Keratinocyte (primary cell): ENCODE measurements around the gene SLC16A13. TPM values are rescaled to one million over a fixed set of nuclear protein-coding genes. Genes with fewer than 3 reads are reported as not detected.

Experiments used
- DNase-seq: peaks from one replicate; pipeline ENCODE4 v3.0.0-alpha.2; 2011; ENCODE audit warnings: low read depth, missing footprints, low spot score
- FAIRE-seq: peaks from 2 replicates; lab custom pipeline; 2011; peaks lifted over from hg19 to GRCh38; lab: Jason Lieb, UNC
- H2AFZ ChIP-seq: 2 replicates; pipeline ENCODE4 v1.6.0; 2012; ENCODE audit warnings: low read length, control low read depth, inconsistent platforms; ENCODE audit not compliant: control insufficient read depth
- H3K27ac ChIP-seq: 2 replicates; pipeline ENCODE4 v1.5.1; 2011; ENCODE audit warnings: low read length; ENCODE audit not compliant: control insufficient read depth, insufficient read depth
- H3K27me3 ChIP-seq: 3 replicates; pipeline ENCODE4 v1.6.0; 2011; ENCODE audit warnings: low read length; ENCODE audit not compliant: control insufficient read depth, insufficient read depth; ENCODE audit errors: extremely low read depth
- H3K36me3 ChIP-seq, 2 experiments: 2 replicates in 1 of 2; 3 replicates in 1 of 2; pipeline ENCODE4 v1.5.1; 2011; ENCODE audit warnings: low read length in 2 of 2, mild to moderate bottlenecking in 1 of 2; ENCODE audit not compliant: control insufficient read depth in 2 of 2, insufficient read depth in 2 of 2; ENCODE audit errors: extremely low read depth in 1 of 2
- H3K4me1 ChIP-seq: 3 replicates; pipeline ENCODE4 v1.5.1; 2011; ENCODE audit warnings: low read length; ENCODE audit not compliant: control insufficient read depth, insufficient read depth; ENCODE audit errors: extremely low read depth
- H3K4me2 ChIP-seq: 3 replicates; pipeline ENCODE4 v1.6.0; 2011; ENCODE audit warnings: low read depth, low read length; ENCODE audit not compliant: control insufficient read depth, insufficient read depth; ENCODE audit errors: extremely low read depth
- H3K4me3 ChIP-seq, 3 experiments: fragments of 200-600 bp in 1 of 3; sonication (generic) in 1 of 3; 2 replicates in 2 of 3; 3 replicates in 1 of 3; pipeline ENCODE4 v1.5.1; 2011 to 2016; ENCODE audit warnings: low read length in 3 of 3, mild to moderate bottlenecking in 3 of 3, control low read depth in 2 of 3, inconsistent platforms in 1 of 3, low read depth in 1 of 3, mixed read lengths in 1 of 3, mixed run types in 1 of 3, moderate library complexity in 1 of 3; ENCODE audit not compliant: control insufficient read depth in 2 of 3, insufficient read depth in 2 of 3; ENCODE audit errors: extremely low read depth in 1 of 3
- H3K79me2 ChIP-seq: 2 replicates; pipeline ENCODE4 v1.6.0; 2012; ENCODE audit warnings: low read length; ENCODE audit not compliant: control insufficient read depth, insufficient read depth
- H3K9ac ChIP-seq: 3 replicates; pipeline ENCODE4 v1.6.0; 2011; ENCODE audit warnings: low read length; ENCODE audit not compliant: control insufficient read depth, insufficient read depth; ENCODE audit errors: extremely low read depth
- H3K9me1 ChIP-seq: 3 replicates; pipeline ENCODE4 v1.6.0; 2011; ENCODE audit warnings: low read length; ENCODE audit not compliant: control insufficient read depth, insufficient read depth; ENCODE audit errors: extremely low read depth
- H3K9me3 ChIP-seq: 2 replicates; pipeline ENCODE4 v1.5.1; 2012; ENCODE audit warnings: low read depth, low read length; ENCODE audit not compliant: control insufficient read depth
- H4K20me1 ChIP-seq: 3 replicates; pipeline ENCODE4 v1.6.0; 2011; ENCODE audit warnings: low read length; ENCODE audit not compliant: control insufficient read depth, insufficient read depth; ENCODE audit errors: extremely low read depth
- CTCF ChIP-seq, 3 experiments: IDR thresholded peaks in 1 of 3; conservative IDR thresholded peaks in 1 of 3; optimal IDR thresholded peaks in 1 of 3; 2 replicates in 2 of 3; 3 replicates in 1 of 3; pipeline versions ENCODE3 to v1.5.1; 2011; ENCODE audit warnings: low read length in 3 of 3, mild to moderate bottlenecking in 3 of 3, moderate library complexity in 2 of 3, control low read depth in 1 of 3, inconsistent platforms in 1 of 3; ENCODE audit not compliant: insufficient read depth in 2 of 3; ENCODE audit errors: extremely low read depth in 1 of 3
- EZH2 ChIP-seq: IDR thresholded peaks from one replicate; pipeline ENCODE4 v1.6.1; 2012; ENCODE audit warnings: inconsistent platforms, mild to moderate bottlenecking, low read length, moderate library complexity
- dilution Hi-C: fragments of 300-500 bp; cut with MboI; formaldehyde crosslinking; loops from one replicate; pipeline ENCODE4 v1.7.0; 2020; ENCODE audit warnings: low sequenced_read_pairs; ENCODE audit not compliant: extremely low pct_ligation_motif_present
- polyA plus RNA-seq, 5 experiments: library from polyadenylated mRNA; depleted of rRNA in 3 of 5; stranded (reverse) in 3 of 5; stranded (forward) in 1 of 5; unstranded in 1 of 5; fragments of >200 nt; gene quantifications; 1 replicate in 1 of 5; 2 replicates in 3 of 5; 3 replicates in 1 of 5; pipeline versions ENCODE4 v1.2.1 to v1.2.3, GENCODE V29; 2011 to 2012; ENCODE audit warnings: missing spikeins in 2 of 5, low read depth in 1 of 5, low replicate concordance in 1 of 5

The SLC16A13 gene
- polyA plus RNA-seq, 1 donor (not counting 4 experiments of a cell fraction or from before 2014, with no cell fraction given), result 2.7 TPM

DNA sequence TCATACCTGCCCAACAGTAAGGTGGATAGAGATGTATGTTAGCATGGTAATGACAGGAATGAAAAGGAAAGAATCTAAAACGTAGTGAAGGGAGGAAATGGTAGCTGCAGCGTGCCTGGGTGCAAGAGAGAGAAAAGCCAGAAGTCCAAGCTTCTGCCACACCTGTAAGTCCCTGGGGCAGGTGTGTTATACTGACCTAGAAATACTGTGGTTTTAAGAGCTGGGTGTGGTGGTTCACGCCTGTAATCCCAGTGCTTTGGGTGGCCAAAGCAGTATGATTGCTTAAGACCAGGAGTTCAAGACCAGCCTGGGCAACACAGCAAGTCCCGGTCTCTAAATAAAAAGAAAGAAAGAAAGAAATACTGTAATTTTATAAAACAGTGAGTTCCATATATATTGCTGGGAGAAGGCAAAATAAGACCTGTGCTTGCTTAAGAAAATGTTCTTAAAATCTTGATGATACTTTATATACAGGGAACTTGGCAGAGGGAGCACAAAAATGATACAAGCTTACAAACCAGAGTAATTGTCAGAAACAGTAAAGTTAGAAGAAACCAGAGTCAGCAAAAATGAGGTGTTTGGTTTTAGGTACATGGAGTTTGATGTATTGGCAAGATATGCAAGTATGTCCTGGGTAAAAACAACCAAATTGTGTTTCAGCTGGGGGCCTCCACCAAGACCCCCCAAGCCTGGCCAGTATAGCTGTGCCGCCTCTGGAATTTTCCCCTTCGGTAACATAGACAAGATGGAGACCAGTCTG lies 33.3 kb upstream of the SLC16A13 start:
- H3K79me2 ChIP-seq, result peaks cover 9% of the 10 kb centered on the region
- DNase-seq (no peak), FAIRE-seq (no peak)
- H3K9me1 ChIP-seq, result no peaks in the 10 kb centered on the region
- H3K27me3 ChIP-seq, result no peaks in the 10 kb centered on the region
- no peak overlapping the region for H3K4me3 ChIP-seq
- H3K4me1 ChIP-seq, result no peaks in the 10 kb centered on the region
- peaks cover 18 to 32% of the 10 kb centered on the region in 2 experiments for H3K36me3 ChIP-seq
- H3K4me2 ChIP-seq, result no peak overlapping the region
- H4K20me1 ChIP-seq, result peaks cover 3% of the 10 kb centered on the region
- dilution Hi-C loops, result no loop called here
- H3K27ac ChIP-seq, result no peak overlapping the region
- no peak overlapping the region for H2AFZ ChIP-seq
- no peak overlapping the region for H3K9ac ChIP-seq
- no peaks in the 10 kb centered on the region for H3K9me3 ChIP-seq
- TF ChIP-seq EZH2, result no peak
- TF ChIP-seq CTCF (optimal IDR thresholded peaks at IDR 0.05 in 1 of 3, IDR thresholded peaks at IDR 0.05 in 1 of 3, conservative IDR thresholded peaks at IDR 0.05 in 1 of 3; ENCODE audit: extremely low read depth in 1 of 3, insufficient read depth in 2 of 3, low read length in 3 of 3), result no peak

GRCh38 chr17:7003745-7004144 lies 32.1 kb upstream of the SLC16A13 start:
- no peak overlapping the region for H3K9ac ChIP-seq
- H3K79me2 ChIP-seq, result peaks cover 11% of the 10 kb centered on the region
- H3K9me1 ChIP-seq, result no peaks in the 10 kb centered on the region
- H3K4me1 ChIP-seq, result no peaks in the 10 kb centered on the region
- dilution Hi-C loops, result no loop called here
- H2AFZ ChIP-seq, result no peak overlapping the region
- peaks cover 3% of the 10 kb centered on the region for H4K20me1 ChIP-seq
- H3K9me3 ChIP-seq, result no peaks in the 10 kb centered on the region
- no peak overlapping the region for H3K4me3 ChIP-seq
- DNase-seq, result no peak
- H3K36me3 ChIP-seq, result peaks cover 16 to 32% of the 10 kb centered on the region in 2 experiments
- H3K4me2 ChIP-seq, result no peak overlapping the region
- no peak for FAIRE-seq
- no peaks in the 10 kb centered on the region for H3K27me3 ChIP-seq
- H3K27ac ChIP-seq, result no peak overlapping the region
- TF ChIP-seq CTCF (optimal IDR thresholded peaks at IDR 0.05 in 1 of 3, IDR thresholded peaks at IDR 0.05 in 1 of 3, conservative IDR thresholded peaks at IDR 0.05 in 1 of 3; ENCODE audit: extremely low read depth in 1 of 3, insufficient read depth in 2 of 3, low read length in 3 of 3), result no peak
- no peak for TF ChIP-seq EZH2
